Endothelial cell of umbilical vein (primary cell): ENCODE results near the gene CLRN3. TPM values are rescaled to one million over a fixed set of nuclear protein-coding genes. Genes with fewer than 3 reads are reported as not detected.

Experiments
- BruUV-seq: library from RNA; stranded (reverse); fragments of 400-500 nt; replicated peaks from 2 replicates; lab custom pipeline; 2021; lab: Mats Ljungman, UMichigan
- CTCF ChIA-PET: fragments of 300-600, 350-600 bp; sonication (Branson Sonifier 250); formaldehyde crosslinking; loops from one replicate; lab custom pipeline; 2021; ENCODE audit warnings: antibody characterized with exemption, inconsistent platforms; lab: Charles Lee
- POLR2A ChIA-PET: fragments of 300-600, 350-600 bp; sonication (Branson Sonifier 250); formaldehyde crosslinking; loops from one replicate; lab custom pipeline; 2021; ENCODE audit warnings: antibody characterized with exemption, inconsistent platforms; lab: Charles Lee
- DNase-seq: peaks from one replicate; pipeline ENCODE4 v3.0.0-alpha.2; 2011; ENCODE audit warnings: low read depth, low spot score
- FAIRE-seq: peaks from 2 replicates; lab custom pipeline; 2011; peaks lifted over from hg19 to GRCh38; lab: Jason Lieb, UNC
- H2AFZ ChIP-seq: 2 replicates; pipeline ENCODE4 v1.6.0; 2012; ENCODE audit warnings: low read depth, low read length, control low read depth, inconsistent platforms
- H3K27ac ChIP-seq: 2 replicates; pipeline ENCODE4 v1.5.1; 2011; ENCODE audit warnings: low read depth, mild to moderate bottlenecking, control low read depth, low read length, moderate library complexity; ENCODE audit not compliant: insufficient read depth
- H3K27me3 ChIP-seq, 2 experiments: 2 replicates each; pipeline versions ENCODE4 v1.6.0 to v1.6.1; 2011; ENCODE audit warnings: low read length in 2 of 2, mixed read lengths in 1 of 2; ENCODE audit not compliant: control insufficient read depth in 2 of 2, insufficient read depth in 2 of 2
- H3K36me3 ChIP-seq, 2 experiments: 2 replicates in 1 of 2; 3 replicates in 1 of 2; pipeline ENCODE4 v1.5.1; 2011; ENCODE audit warnings: low read length in 2 of 2, mild to moderate bottlenecking in 1 of 2, moderate library complexity in 1 of 2; ENCODE audit not compliant: control insufficient read depth in 2 of 2, insufficient read depth in 2 of 2; ENCODE audit errors: extremely low read depth in 1 of 2
- H3K4me1 ChIP-seq: 3 replicates; pipeline ENCODE4 v1.5.1; 2011; ENCODE audit warnings: mild to moderate bottlenecking, low read length; ENCODE audit not compliant: control insufficient read depth, insufficient read depth; ENCODE audit errors: extremely low read depth
- H3K4me2 ChIP-seq: 2 replicates; pipeline ENCODE4 v1.6.1; 2011; ENCODE audit warnings: low read length, control low read depth, mixed read lengths; ENCODE audit not compliant: insufficient read depth
- H3K4me3 ChIP-seq, 3 experiments: fragments of 200-600 bp in 1 of 3; sonication (generic), shearing (Covaris generic) in 1 of 3; replicated peaks in 1 of 3; 2 replicates each; pipeline ENCODE4 v1.5.1; 2011 to 2016; ENCODE audit warnings: control low read depth in 3 of 3, low read length in 3 of 3, mild to moderate bottlenecking in 2 of 3, inconsistent platforms in 1 of 3, low read depth in 1 of 3, moderate library complexity in 1 of 3; ENCODE audit not compliant: insufficient read depth in 1 of 3
- H3K79me2 ChIP-seq: 2 replicates; pipeline ENCODE4 v1.6.0; 2012; ENCODE audit warnings: low read length, inconsistent platforms; ENCODE audit not compliant: control insufficient read depth, insufficient read depth
- H3K9ac ChIP-seq: replicated peaks from 2 replicates; pipeline ENCODE3; 2011; ENCODE audit warnings: low read length, control low read depth; ENCODE audit not compliant: insufficient read depth; ENCODE audit errors: extremely low read depth
- H3K9me1 ChIP-seq: replicated peaks from 3 replicates; pipeline ENCODE4 v1.6.0; 2011; ENCODE audit warnings: mild to moderate bottlenecking, low read length; ENCODE audit not compliant: control insufficient read depth, insufficient read depth; ENCODE audit errors: extremely low read depth
- H3K9me3 ChIP-seq: replicated peaks from 2 replicates; pipeline ENCODE4 v1.5.1; 2012; ENCODE audit warnings: low read length, inconsistent platforms; ENCODE audit not compliant: control insufficient read depth, insufficient read depth
- H4K20me1 ChIP-seq: replicated peaks from 2 replicates; pipeline ENCODE3; 2011; ENCODE audit warnings: mild to moderate bottlenecking, low read length; ENCODE audit not compliant: control insufficient read depth, insufficient read depth; ENCODE audit errors: extremely low read depth
- FOS ChIP-seq: IDR thresholded peaks from 2 replicates; pipeline ENCODE4 v1.6.1; 2011; ENCODE audit warnings: mild to moderate bottlenecking, low read length, moderate library complexity, borderline replicate concordance; ENCODE audit not compliant: insufficient read depth
- GATA2 ChIP-seq: IDR thresholded peaks from 2 replicates; pipeline ENCODE4 v1.7.0; 2011; ENCODE audit warnings: low read depth, mild to moderate bottlenecking, moderate library complexity, mixed read lengths, low read length; ENCODE audit not compliant: insufficient read length, insufficient read depth
- JUN ChIP-seq: IDR thresholded peaks from 2 replicates; pipeline ENCODE4 v1.6.1; 2011; ENCODE audit warnings: borderline replicate concordance, low read depth; ENCODE audit not compliant: insufficient read length, insufficient read depth
- dilution Hi-C: fragments of 300-500 bp; cut with MboI; formaldehyde crosslinking; loops from one replicate; pipeline ENCODE4 v1.15.0; 2019; ENCODE audit warnings: low sequenced_read_pairs; ENCODE audit not compliant: extremely low pct_ligation_motif_present
- intact Hi-C: fragments of 100-400 bp; cut with micrococcal nuclease; formaldehyde crosslinking; loops from one replicate; pipeline ENCODE4 v1.10.0; 2022
- polyA plus RNA-seq, 4 experiments: library from polyadenylated mRNA; depleted of rRNA in 3 of 4; stranded (reverse) in 3 of 4; unstranded in 1 of 4; fragments of >200 nt; gene quantifications; 2 replicates each; pipeline versions ENCODE4 v1.2.1 to v1.2.3, GENCODE V29; 2011 to 2012; ENCODE audit warnings: missing spikeins in 1 of 4
- total RNA-seq: library from RNA; stranded (reverse); gene quantifications from 2 replicates; pipeline ENCODE4 v1.2.3, GENCODE V29; 2021

Gene CLRN3
- total and polyA plus RNA-seq, 2 donors (not counting 3 experiments of a cell fraction or from before 2014, with no cell fraction given) = 0.07 TPM; not detected in 1

DNA sequence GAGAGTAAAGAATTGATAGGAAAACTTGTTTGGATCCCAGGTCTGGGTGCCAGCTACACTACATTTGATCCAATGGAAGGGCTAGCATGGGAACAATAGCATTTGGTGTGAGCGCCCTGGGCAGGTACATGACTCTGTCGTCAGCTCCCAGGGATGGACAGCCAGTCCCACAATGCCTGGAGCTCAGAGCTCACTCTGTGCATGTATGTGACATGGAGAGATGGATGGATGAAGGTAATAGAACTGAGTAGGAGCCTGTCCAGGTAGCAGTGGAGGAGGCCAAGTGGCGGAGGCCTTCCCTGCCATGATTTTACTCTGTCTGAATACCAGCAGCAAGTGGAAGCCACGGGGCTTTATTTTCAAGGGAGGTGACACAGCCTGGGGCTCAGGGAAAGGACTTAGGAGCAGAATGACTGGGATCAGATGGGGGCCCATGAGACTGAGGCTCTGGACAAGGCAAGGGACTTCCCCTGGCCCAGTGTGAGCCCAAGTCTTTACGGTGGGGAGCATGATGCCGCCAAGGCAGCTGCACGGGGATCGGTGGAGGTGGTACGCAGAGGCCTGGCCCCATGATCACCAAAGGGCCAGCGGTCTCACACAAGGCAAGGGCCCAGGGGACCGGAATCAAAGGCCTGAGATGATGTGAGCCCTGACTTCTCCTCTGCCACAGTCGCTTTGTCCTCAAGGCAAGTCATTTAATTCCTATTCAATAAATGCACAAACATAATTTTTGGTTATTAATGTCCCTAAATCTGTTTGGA, 20.0 kb upstream of the CLRN3 start:
- H3K4me3 ChIP-seq = no peak overlapping the region
- H3K36me3 ChIP-seq = peaks cover 0 to 3% of the 10 kb centered on the region in 2 experiments
- dilution Hi-C loops = no loop called here
- H4K20me1 ChIP-seq = no peaks in the 10 kb centered on the region
- peaks cover 16% of the 10 kb centered on the region for H3K4me1 ChIP-seq
- no peaks in the 10 kb centered on the region for H3K9me1 ChIP-seq
- ChIA-PET POLR2A (no interaction called here), CTCF (interaction anchor here (0.9 to 2.6 kb wide), 4 partner anchors 13 to 156 kb away, joined by 3 to 12 read pairs (median 4); no protein-coding TSS in a partner anchor)
- no peak for DNase-seq
- no peak overlapping the region for H3K9ac ChIP-seq
- no peak overlapping the region for H3K4me2 ChIP-seq
- H2AFZ ChIP-seq = no peak overlapping the region
- intact Hi-C loops = no loop called here
- TF ChIP-seq GATA2 (no peak), JUN (no peak), FOS (no peak)
- no peaks in the 10 kb centered on the region for H3K27me3 ChIP-seq
- no peak for FAIRE-seq
- no peaks in the 10 kb centered on the region for H3K9me3 ChIP-seq
- no TSS peak for BruUV-seq
- H3K27ac ChIP-seq = no peak overlapping the region
- H3K79me2 ChIP-seq = peaks cover 26% of the 10 kb centered on the region

DNA sequence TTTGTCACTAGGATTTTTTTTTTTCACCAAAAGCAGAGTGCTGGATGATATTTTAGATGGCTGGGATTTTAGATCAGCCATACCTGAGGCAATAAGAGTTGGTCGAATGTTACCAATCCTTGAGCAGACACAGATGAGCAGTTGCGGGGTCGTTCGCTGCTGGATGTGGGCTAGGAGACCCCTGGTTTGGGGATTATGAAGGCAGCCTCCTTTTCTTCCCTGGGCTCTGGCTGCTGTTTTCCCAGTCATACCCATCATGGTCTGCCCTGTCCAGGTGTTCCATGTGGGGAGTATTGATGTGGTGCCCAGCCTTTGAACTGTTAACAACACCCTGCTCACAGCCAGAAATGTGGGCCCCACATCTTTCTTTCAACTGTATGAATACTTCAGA, 19.1 kb upstream of the CLRN3 start:
- intact Hi-C loops (no loop called here), dilution Hi-C loops (no loop called here)
- no TSS peak for BruUV-seq
- no peaks in the 10 kb centered on the region for H3K9me3 ChIP-seq
- peaks cover 24% of the 10 kb centered on the region for H3K79me2 ChIP-seq
- H3K27me3 ChIP-seq = no peaks in the 10 kb centered on the region
- no peak for DNase-seq
- H3K36me3 ChIP-seq = peaks cover 0 to 3% of the 10 kb centered on the region in 2 experiments
- TF ChIP-seq GATA2 = no peak
- H3K4me1 ChIP-seq = peaks cover 16% of the 10 kb centered on the region
- no peaks in the 10 kb centered on the region for H3K9me1 ChIP-seq
- H3K4me3 ChIP-seq = no peak overlapping the region
- H3K4me2 ChIP-seq = no peak overlapping the region
- no peak overlapping the region for H3K9ac ChIP-seq
- H3K27ac ChIP-seq = no peak overlapping the region
- no peak for FAIRE-seq
- H4K20me1 ChIP-seq = no peaks in the 10 kb centered on the region
- CTCF ChIA-PET = interaction anchor here (0.9 kb wide), 1 partner anchor 157 kb away, joined by 3 read pairs; no protein-coding TSS in a partner anchor
- POLR2A ChIA-PET = no interaction called here
- H2AFZ ChIP-seq = no peak overlapping the region
